ENCODE results near the gene NACC2. TPM values are rescaled to one million over a fixed set of nuclear protein-coding genes. Genes with fewer than 3 reads are reported as not detected.

The NACC2 gene
- total and polyA plus RNA-seq, 2 donors (not counting 1 experiment from before 2014, with no cell fraction given), result 12.3 to 18.2 TPM

DNA sequence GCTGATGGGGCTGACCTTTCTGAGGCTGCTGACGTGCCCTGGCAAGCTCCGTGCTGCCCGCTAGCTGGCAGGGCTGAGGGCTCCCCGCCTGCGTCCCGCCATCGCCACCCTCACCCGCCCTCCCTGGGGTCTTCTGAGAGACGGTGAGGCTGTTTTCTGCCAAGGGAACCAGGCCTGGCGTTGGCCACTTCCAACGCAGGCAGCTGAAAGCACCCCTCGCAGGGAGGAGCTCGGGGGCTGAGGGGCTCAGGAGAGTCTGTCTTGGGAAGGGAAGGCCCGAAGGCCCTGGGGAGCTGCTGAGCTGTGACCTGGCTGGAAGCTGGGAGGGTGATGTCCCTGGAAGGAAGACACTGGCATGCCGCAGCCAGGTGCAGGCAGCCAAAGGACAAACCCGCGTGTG is 33.3 kb upstream of the NACC2 start:
- no peaks in the 10 kb centered on the region for H3K36me3 ChIP-seq (ENCODE audit: control insufficient read depth, insufficient read depth, low read length)
- H3K9ac ChIP-seq (ENCODE audit: insufficient read depth, low read length), result no peak overlapping the region
- no peaks in the 10 kb centered on the region for H3K4me1 ChIP-seq (ENCODE audit: control insufficient read depth, extremely low read depth, insufficient read depth, low read length)
- peaks cover 45% of the 10 kb centered on the region for H3K27me3 ChIP-seq (ENCODE audit: control insufficient read depth, insufficient read depth, low read length)
- no peak overlapping the region for H3K4me3 ChIP-seq (replicated peaks in 1 of 4; ENCODE audit: control extremely low read depth in 1 of 4, insufficient read depth in 1 of 4, low read depth in 3 of 4, low read length in 4 of 4)
- no peaks in the 10 kb centered on the region for H4K20me1 ChIP-seq (ENCODE audit: control insufficient read depth, extremely low read depth, insufficient read depth, low read length)
- H3K27ac ChIP-seq (ENCODE audit: insufficient read depth, low read length), result no peak overlapping the region
- no peak for DNase-seq (ENCODE audit: low read depth in 2 of 2)
- H3K79me2 ChIP-seq (ENCODE audit: control insufficient read depth, insufficient read depth, low read length), result no peaks in the 10 kb centered on the region
- TF ChIP-seq EZH2 (IDR thresholded peaks at IDR 0.05; ENCODE audit: low read length, missing control alignments) (no peak), CTCF (conservative IDR thresholded peaks at IDR 0.05 in 1 of 2, IDR thresholded peaks at IDR 0.05 in 1 of 2; ENCODE audit: low read depth in 1 of 2, low read length in 2 of 2) (no peak)
- no peak overlapping the region for H3K4me2 ChIP-seq (ENCODE audit: extremely low read depth, insufficient read depth, low read length)
- no peak overlapping the region for H2AFZ ChIP-seq (ENCODE audit: low read length)
- H3K9me3 ChIP-seq (ENCODE audit: control insufficient read depth, insufficient read depth, low read depth, low read length), result no peaks in the 10 kb centered on the region

DNA sequence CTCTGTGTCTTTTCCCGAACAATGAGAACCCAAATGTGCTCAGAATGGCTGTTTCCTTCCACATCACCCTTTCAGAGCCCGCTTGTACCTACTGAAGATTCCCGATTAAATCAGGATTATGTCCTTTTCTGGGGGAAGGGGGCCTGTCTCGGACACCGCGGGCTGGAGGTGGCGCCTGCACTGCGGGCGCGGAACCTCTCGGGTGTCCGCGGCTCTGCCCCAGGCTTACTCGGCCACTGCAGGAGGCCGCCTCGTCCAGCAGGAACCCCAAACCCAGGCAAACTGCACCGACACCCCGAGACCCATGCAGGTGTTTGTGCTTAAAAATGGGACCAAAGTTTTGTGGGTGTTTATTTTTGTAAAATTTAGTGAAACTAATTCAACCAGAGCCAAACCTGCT is 32.2 kb upstream of the NACC2 start:
- peaks cover 39% of the 10 kb centered on the region for H3K27me3 ChIP-seq (ENCODE audit: control insufficient read depth, insufficient read depth, low read length)

GRCh38 chr9:136124976-136125692 is 30.0 kb upstream of the NACC2 start:
- no peaks in the 10 kb centered on the region for H3K79me2 ChIP-seq (ENCODE audit: control insufficient read depth, insufficient read depth, low read length)
- H3K4me3 ChIP-seq (replicated peaks in 1 of 4; ENCODE audit: control extremely low read depth in 1 of 4, insufficient read depth in 1 of 4, low read depth in 3 of 4, low read length in 4 of 4), result no peak overlapping the region
- no peaks in the 10 kb centered on the region for H3K4me1 ChIP-seq (ENCODE audit: control insufficient read depth, extremely low read depth, insufficient read depth, low read length)
- H3K9me3 ChIP-seq (ENCODE audit: control insufficient read depth, insufficient read depth, low read depth, low read length), result no peaks in the 10 kb centered on the region
- no peak overlapping the region for H3K9ac ChIP-seq (ENCODE audit: insufficient read depth, low read length)
- H3K27ac ChIP-seq (ENCODE audit: insufficient read depth, low read length), result no peak overlapping the region
- no peak overlapping the region for H3K4me2 ChIP-seq (ENCODE audit: extremely low read depth, insufficient read depth, low read length)
- H4K20me1 ChIP-seq (ENCODE audit: control insufficient read depth, extremely low read depth, insufficient read depth, low read length), result no peaks in the 10 kb centered on the region
- TF ChIP-seq EZH2 (IDR thresholded peaks at IDR 0.05; ENCODE audit: low read length, missing control alignments) (no peak), CTCF (conservative IDR thresholded peaks at IDR 0.05 in 1 of 2, IDR thresholded peaks at IDR 0.05 in 1 of 2; ENCODE audit: low read depth in 1 of 2, low read length in 2 of 2) (no peak)
- DNase-seq (ENCODE audit: low read depth in 2 of 2), result no peak
- peaks cover 24% of the 10 kb centered on the region for H3K27me3 ChIP-seq (ENCODE audit: control insufficient read depth, insufficient read depth, low read length)
- H3K36me3 ChIP-seq (ENCODE audit: control insufficient read depth, insufficient read depth, low read length), result no peaks in the 10 kb centered on the region
- H2AFZ ChIP-seq (ENCODE audit: low read length), result no peak overlapping the region

More for the DNA sequence above, 32.2 kb upstream of the NACC2 start:
- Histone ChIP-seq H3K4me3 (replicated peaks in 1 of 4; ENCODE audit: control extremely low read depth in 1 of 4, insufficient read depth in 1 of 4, low read depth in 3 of 4, low read length in 4 of 4) (no peak overlapping the region), H3K4me1 (ENCODE audit: control insufficient read depth, extremely low read depth, insufficient read depth, low read length) (no peaks in the 10 kb centered on the region), H3K4me2 (ENCODE audit: extremely low read depth, insufficient read depth, low read length) (no peak overlapping the region), H3K9me3 (ENCODE audit: control insufficient read depth, insufficient read depth, low read depth, low read length) (no peaks in the 10 kb centered on the region), H3K27ac (ENCODE audit: insufficient read depth, low read length) (no peak overlapping the region), H3K79me2 (ENCODE audit: control insufficient read depth, insufficient read depth, low read length) (no peaks in the 10 kb centered on the region), H3K36me3 (ENCODE audit: control insufficient read depth, insufficient read depth, low read length) (no peaks in the 10 kb centered on the region), H2AFZ (ENCODE audit: low read length) (no peak overlapping the region), H3K9ac (ENCODE audit: insufficient read depth, low read length) (no peak overlapping the region), H4K20me1 (ENCODE audit: control insufficient read depth, extremely low read depth, insufficient read depth, low read length) (no peaks in the 10 kb centered on the region)
- TF ChIP-seq CTCF (conservative IDR thresholded peaks at IDR 0.05 in 1 of 2, IDR thresholded peaks at IDR 0.05 in 1 of 2; ENCODE audit: low read depth in 1 of 2, low read length in 2 of 2) (no peak), EZH2 (IDR thresholded peaks at IDR 0.05; ENCODE audit: low read length, missing control alignments) (no peak)
- no peak for DNase-seq (ENCODE audit: low read depth in 2 of 2)

Data from fibroblast of lung (primary cell).